HG02938 (cell line): Measurements from ENCODE around the gene KRTAP12-1.
"Not testable (repeated sequence)": the region's sequence is repeated elsewhere in the genome, so short reads cannot be mapped to it uniquely, and the experiment has no call there.

Source experiments
- ATAC-seq: cut with Tn5 transposase; IDR thresholded peaks from one replicate; pipeline ENCODE4 v1.9.1; 2021; ENCODE audit warnings: mild to moderate bottlenecking, moderate library complexity; ENCODE audit not compliant: unreplicated experiment

Gene KRTAP12-1

DNA sequence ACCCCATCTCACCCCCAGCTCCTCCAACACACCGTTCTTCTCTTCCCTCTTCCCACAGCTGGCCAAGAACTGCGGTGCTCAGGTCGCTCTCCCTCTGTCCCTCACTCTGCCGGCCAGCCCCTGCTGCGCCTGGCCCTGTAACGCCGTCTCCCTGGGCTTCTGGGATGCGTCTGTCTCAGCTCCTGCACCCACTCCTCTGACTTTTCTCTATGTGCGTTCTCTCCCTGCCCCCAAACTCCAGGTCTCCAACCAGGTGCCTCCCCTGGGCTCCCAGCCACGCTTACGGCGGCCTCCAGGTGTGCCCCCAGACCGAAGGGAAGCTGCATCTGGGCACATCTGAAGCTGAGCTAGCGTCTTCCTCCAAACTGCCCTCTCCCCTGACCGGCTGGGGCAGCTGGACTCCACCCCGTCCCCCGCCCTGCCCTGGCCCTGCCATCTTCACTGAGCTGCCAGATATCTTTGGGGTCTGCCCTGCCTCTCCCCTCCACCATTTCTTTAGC lies 17.6 kb upstream of the KRTAP12-1 start:
- ATAC-seq: no peak

DNA sequence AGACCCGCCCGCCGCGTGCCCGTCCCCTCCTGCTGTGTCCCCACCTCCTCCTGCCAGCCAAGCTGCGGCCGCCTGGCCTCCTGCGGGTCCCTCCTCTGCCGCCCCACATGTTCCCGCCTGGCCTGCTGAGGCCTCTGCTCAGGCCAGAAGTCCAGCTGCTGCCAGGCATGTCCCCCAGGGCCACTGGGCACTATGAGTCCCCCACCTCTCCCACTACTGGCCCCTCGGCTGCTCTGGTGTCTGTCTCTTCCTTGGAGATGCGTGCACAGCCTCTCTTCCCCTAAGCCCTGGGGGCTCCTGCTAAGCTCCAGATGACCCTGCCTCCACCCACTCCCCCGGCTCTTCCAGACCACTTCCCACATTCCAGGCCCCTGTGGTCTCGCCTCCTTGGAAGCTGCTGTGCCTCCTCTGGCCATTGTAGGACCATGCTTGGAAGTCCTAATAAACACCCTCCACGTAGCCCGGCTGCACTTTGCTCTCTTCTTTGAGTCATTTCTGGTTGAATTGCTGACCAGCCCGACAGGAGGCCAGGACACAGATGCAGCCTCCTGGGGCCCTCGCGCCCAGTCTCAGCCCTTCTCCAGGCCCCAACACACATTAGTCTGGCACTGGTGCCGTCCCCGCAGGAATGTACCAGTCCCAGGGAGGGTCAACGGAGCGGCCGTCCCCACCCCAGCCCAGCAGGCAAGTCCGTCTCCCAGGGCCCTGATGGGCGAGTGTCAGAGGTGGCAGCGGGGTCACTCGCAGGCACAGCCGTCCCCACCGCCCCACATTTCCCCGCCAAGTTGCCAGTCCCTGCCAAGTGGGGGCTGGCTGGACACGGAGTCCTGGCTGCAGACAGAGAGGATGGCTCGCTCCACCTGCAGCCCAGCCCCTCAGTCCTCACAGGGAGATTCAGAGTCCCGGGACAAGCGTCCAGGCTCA lies 16.1 kb upstream of the KRTAP12-1 start:
- ATAC-seq: no peak

DNA sequence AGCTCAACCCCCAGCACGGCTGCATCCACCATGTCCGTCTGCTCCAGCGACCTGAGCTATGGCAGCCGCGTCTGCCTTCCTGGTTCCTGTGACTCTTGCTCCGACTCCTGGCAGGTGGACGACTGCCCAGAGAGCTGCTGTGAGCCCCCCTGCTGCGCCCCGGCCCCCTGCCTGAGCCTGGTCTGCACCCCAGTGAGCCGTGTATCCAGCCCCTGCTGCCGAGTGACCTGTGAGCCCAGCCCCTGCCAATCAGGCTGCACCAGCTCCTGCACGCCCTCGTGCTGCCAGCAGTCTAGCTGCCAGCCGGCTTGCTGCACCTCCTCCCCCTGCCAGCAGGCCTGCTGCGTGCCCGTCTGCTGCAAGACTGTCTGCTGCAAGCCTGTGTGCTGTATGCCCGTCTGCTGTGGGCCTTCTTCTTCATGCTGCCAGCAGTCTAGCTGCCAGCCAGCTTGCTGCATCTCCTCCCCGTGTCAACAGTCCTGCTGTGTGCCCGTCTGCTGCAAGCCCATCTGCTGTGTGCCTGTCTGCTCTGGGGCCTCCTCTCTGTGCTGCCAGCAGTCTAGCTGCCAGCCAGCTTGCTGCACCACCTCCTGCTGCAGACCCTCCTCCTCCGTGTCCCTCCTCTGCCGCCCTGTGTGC lies 15.3 kb upstream of the KRTAP12-1 start, which contains the start of gene KRTAP10-12:
Gene KRTAP10-12, plus strand, starts transcription at position 1 of the 639 bp plus-strand sequence. Its CDS starts 30 bp downstream, at position 31.
- not testable (repeated sequence) for ATAC-seq

DNA sequence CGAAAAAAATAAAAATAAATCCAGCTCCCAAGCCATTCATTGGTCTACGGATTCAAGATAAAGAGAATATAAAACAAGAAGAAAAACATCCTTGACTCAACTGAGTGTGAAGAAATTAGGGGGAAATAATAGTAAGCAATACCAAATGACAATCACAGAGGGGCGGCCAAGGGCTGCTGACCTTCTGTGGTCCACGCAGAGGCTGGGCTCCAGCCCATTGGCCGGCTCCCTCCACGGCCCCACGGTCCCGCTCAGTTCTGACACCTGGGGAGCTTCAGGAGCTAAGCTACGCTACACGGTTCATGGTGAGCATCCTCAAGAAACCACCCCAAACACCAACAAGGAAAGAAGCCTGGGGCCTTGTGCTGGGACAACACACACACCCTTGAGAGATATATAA lies 14.6 kb upstream of the KRTAP12-1 start:
- ATAC-seq: no peak

DNA sequence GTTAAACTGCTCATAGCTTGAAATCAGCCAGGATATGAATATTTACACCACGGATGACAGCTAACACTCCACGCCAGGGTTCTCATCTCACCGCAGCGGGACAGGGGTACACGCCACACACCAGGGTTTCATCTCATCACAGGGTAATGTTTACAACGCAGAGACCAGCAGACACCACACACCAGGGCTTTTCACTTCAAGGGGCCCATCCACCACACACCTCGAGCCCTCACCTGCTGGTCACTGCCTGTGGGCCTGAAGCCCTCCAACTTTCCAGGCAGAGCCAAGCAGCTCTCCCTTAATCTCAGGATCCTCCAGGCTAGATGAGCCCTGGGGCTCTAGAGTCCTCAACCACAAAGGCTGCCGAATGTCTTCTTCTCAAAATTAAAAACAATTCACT lies 13.7 kb upstream of the KRTAP12-1 start:
- ATAC-seq: no peak

DNA sequence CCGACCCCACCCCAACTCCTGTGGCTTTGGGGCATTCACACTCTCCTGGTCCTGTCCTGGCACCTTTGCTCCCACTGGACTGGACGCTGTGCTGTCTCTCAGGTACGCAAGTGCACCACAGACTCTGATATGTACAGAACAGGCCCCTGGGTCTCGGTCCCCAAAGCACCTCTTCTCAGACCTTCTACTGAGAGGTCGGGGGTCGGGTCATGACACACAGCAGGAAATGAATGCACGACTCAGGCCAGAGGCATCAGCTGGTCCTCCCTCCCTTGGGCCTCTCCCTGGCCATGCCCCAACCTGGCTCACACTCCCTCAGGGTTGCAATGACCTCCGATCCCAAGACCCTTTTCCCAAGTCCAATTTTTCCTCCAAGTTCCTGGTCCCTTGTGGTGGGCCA lies 13.2 kb upstream of the KRTAP12-1 start:
- no peak for ATAC-seq

DNA sequence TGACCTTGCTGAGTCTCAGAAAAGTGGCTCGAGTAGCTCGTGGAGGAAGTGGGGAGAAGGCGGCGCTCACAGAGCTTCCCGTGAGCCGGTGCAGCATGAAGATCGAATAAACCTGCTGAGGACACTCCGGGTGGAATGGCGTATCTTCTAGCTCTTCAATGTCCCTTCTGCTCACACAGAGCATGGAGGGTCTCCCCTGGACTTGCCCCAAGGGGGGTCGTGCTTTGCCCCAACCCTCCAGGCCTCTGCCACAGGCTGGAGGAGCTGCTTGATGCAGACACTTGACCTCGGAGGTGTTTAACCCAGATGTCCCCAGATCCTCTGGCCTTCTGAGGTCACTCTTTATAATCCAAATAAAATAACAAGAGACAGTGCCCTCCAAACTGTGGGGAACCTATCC lies 12.8 kb upstream of the KRTAP12-1 start:
- no peak for ATAC-seq

DNA sequence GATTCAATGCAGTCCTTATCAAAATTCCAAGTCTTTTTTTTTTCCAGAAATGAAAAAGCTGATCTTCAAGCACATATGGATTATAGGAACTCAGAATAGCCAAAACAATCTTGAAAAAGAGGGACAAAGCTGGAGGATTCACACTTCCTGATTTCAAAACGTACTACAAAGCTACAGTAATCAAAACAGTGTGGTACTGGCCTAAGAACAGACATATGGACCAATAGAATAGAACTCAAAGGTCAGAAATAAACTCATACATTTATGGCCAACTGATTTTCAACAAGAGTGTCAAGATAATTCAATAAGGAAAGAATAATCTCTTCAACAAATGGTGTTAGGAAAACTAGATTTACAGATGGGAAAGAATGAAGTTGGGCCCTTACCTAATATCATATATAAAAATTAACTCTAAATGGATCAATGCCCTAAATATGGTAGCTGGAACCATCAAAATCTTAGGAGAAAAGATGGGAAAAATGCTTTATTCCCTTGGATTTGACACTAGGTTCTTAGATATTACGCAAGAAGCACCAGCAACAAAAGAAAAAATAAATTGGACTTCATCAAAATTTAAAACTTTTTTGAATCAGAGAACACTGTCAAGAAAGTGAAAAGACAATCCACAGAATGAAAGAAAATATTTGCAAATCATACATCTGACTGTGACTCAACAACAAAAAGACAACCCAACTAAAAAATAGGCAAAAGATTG lies 11.0 kb upstream of the KRTAP12-1 start:
- ATAC-seq: no peak

DNA sequence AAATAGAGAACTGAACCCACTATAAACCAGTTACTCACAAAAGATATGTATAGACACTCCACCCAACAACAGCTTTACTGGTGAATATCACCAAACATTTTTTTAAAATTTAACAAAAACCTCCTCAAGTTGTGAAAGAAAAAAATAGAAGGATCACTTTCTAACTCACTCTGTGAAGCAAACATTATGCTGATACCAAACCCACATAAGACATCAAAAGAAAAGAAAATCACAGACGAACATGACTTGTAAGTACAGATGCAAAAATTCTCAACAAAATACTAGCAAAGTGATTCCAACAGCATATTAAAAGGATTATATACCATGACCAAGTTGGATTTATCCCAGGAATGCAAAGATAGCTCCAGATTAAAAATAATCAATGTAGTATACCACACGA lies 9.7 kb upstream of the KRTAP12-1 start:
- ATAC-seq: no peak

DNA sequence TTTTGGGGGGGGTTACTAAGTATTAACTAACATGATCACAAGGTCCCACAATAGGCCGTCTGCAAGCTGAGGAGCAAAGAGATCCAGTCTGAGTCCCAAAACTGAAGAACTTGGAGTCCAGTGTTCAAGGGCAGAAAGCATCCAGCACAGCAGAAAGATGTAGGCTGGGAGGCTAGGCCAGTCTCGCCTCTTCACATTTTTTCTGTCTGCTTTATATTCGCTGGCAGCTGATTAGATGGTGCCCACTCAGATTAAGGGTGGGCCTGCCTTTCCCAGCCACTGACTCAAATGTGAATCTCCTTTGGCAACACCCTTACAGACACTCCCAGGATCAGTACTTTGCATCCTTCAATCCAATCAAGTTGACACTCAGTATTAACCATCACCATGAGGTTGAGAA lies 7.8 kb upstream of the KRTAP12-1 start:
- ATAC-seq: not testable (repeated sequence)

DNA sequence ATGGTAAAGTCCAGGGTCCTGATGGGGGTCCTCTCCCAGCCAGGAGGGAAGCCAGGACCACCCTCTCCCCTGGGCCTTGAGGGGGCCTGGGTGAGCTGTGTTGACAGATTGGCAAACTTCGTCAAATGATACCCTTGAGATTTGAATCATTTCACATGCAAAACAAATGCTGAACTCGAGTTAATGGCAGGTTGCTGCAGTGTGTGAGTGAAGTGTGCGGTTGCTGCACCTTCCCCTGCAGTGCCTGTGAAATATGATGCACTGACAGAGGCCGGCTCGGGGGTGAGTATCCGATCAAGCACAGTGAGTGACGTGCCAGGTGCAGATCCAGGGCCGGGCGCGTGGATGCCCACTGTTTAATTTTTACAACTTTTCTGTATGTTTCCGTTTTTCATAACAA lies 5.7 kb upstream of the KRTAP12-1 start:
- no peak for ATAC-seq

DNA sequence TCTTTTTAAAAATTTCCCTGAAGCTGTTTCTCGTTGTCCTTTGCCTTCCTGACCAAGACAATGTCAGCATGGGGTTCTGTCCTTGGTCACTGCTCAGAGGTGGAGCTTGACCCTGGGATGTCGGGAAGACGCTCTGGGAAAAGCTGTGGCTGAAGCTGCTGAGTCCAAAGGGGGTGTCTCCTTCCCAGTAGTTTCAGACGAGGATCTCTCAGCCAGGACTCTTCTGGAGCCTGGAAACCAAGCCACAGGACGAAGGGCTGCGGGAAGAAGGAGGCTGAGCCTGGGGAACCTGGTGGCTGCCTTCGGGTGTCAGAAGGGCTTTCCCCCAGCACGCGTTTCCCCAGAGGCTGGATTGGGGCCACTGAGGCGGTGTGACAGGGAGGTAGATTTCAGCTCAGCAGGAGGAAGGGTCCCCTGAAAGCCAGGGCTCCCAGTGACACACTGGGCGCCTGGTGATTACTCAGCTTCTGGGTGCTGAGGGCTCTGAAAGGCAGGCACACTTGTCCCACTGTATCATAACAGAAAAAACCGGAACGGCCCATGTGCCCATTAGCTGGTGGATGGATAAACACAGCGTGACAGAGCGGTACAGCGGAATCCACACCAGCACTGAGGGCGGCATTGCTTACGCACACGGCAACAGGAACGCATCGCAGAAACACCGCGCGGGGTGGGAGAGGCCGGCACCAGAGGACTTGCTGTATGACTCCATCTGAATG lies 5.0 kb upstream of the KRTAP12-1 start:
- ATAC-seq: no peak

DNA sequence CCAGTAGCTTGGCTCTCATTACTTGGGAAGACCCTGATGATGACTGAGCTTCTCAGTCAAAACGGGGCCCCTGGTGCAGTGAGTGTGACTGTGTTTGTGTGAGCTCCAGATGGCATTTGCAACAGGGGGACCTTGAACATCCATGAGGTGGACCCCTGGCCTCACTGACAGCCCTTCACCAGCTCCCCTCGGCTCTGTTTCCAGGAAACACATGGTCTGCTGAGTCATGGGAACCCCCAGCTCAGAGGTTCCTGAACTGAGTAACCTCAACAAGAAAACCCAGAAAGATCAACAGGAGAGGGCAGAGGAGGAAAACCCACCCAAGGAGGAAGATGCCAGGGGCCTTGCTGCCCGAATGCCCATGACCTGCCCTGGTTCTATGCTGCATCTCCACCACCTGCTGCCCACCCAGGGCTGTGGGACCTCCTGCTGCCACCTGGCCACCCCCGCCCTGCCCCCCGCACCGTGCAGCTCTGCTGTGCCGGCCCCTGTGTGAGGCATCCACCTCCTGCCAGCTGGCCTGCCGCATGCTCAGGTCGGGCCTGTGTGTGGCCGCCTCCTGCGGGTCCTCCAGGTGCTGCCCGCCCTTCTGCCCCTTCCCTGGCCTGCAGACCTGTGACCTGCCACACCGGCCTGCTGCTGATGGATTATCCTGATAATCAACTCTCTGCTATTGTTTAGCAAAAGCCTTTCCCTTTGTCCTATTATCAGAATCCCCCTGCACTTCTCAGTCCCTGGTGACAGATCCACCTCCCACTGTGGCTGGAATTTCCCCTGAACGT lies 4.2 kb upstream of the KRTAP12-1 start:
- no peak for ATAC-seq

DNA sequence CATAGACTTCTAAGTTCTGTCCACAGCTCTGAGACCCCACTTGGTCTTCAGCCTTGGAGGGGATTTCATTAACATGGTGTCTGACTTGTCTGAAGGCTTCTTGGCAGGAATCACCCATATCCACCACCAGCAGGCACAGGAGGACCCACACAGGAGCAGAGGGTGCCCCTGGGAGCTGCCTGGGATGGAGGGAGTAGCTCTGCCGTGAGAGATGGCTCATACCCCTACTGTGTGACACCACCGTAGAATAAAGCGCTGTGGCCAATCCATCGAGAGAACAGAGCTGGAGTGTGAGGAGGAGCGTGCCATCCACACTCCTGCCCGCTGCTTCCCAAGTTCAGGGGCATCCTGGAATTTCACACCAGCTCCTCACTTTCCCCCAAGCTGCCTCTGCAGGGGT lies 3.1 kb upstream of the KRTAP12-1 start:
- not testable (repeated sequence) for ATAC-seq

DNA sequence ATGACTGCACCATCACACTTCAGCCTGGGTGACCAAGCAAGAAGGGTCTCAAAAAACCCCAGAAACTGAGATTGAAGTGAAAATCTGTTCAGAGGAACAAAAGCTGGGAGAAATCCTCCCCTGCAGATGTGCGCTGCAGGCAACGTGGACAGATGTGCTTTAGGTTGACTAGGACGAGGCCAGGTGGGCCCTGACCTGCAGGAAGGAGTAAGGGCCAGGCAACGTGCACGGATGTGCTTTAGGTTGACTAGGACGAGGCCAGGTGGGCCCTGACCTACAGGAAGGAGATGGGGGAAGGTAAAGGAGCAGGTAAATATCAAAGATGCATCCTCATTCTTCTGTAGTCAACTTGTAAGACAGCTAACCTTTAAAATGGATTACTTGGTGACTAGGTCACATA lies 2.5 kb upstream of the KRTAP12-1 start:
- ATAC-seq: no peak

DNA sequence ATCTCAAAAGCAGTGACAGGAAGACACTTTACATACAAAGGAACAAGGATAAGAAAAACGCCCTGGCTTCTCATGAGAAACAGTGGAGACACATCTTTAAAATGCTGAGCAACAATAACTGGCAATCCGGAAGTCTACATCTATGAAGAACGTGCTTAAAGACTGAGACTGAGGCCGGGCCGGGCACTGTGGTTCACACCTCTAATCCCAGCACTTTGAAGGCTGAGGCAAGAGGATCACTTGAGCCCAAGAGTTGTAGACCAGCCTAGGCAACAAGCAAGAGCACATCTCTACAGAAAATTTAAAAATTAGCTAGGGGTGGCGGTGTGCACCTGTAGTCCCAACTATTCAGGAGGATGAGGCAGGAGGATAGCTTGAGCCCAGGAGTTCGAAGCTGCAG lies 2.1 kb upstream of the KRTAP12-1 start:
- ATAC-seq: no peak

DNA sequence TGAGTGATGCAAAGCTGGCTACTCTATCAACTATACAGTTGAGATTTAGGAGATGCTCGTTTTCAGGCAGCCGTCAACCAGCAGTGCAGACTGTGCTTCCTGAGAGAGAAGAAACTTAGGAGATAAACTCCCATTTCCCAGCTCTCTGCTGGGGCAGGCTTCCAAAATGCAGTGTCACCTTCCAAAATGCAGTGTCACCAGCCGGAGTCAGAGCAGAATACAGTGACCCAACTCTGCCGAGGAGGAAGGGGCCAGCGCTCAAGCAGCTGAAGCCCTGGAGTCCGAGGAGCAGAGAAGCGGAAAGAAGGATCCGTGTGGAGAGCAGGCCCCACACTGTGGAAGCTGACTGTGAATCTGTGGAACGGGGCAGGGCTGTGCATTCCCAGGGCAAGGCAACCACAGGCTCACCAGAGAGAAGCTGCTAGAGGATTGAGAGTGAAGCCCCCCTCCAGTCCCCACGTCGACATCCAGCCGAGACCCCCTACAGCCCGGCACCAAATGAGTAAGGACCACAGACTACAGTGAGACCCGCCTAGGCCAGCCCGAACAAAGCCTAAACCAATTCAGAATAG lies 703 bp upstream of the KRTAP12-1 start:
- ATAC-seq: no peak

DNA sequence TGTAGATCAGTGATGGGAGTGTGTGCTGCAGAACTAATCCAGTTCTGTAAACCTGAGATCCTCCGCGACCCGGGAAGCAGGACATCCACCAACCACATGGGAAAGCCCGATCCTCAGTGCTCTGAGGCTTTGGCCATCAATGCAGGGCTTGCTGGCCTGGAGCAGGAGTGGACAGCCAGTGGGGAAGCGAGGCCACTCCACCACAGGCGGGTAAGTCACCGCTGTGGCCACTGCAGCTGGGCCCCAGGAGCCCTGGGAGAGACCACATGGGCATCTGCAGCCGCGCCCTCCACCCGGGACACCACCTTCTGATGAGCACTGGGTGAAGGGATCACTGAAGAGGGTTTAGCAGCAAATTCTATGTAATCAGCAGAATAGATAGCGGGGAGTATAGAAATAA lies 811 bp downstream of the KRTAP12-1 start:
- ATAC-seq: no peak

DNA sequence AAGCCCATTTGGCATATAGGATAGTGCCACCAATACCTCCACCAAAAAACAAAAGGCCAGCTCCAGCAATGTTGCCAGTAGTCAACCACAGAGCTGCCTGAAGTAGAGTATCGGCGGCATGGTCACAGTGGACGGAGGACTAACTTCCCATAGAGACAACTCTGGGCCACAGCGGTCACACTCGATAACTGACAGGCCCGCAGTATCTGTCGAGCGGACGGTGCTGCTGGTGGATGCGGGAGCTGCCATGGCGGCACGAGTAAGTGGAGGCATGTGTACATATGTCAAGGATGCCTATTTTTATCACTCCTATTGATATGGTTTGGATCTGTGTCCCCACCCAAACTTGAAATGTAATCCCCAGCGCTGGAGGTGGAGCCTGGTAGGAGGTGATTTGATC lies 4.1 kb downstream of the KRTAP12-1 start:
- ATAC-seq: no peak

DNA sequence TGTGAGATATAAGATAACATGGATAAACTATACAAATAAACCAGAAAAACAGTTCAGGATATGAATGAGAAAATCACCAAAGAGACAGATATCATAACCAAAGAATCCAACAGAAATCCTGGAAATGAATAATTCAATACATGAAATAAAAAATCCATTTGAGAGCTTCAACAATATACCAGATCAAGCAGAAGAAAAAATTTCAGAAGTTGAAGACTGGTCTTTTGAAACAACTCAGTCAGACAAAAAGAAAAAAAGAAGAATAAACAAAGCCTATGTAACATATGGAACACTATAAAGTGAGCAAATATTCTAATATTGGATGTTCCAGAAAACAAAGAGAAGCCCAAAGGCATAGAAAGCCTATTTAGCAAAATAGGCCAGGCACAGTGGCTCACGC lies 10.1 kb downstream of the KRTAP12-1 start:
- ATAC-seq: no peak
